Body of pancreas (tissue), 4 donors: ENCODE measurements around the gene OSBPL9.

Experiments
- CTCF ChIP-seq, 7 experiments: fragments of 450-650 bp in 4 of 7; fragments of 200-600 bp in 3 of 7; sonication (generic) in 3 of 7; IDR thresholded peaks; one replicate each; pipeline ENCODE4 v1.5.1; 2016 to 2019; ENCODE audit warnings: antibody characterized with exemption in 7 of 7
- POLR2A ChIP-seq, 3 donors: fragments of 450-650 bp; IDR thresholded peaks; one replicate each; pipeline ENCODE4 v1.6.1; 2016; ENCODE audit warnings: antibody characterized with exemption in 3 of 3, mild to moderate bottlenecking in 2 of 3

GRCh38 chr1:51581238-51581637 is 35.7 kb upstream of the OSBPL9 start:
- TF ChIP-seq CTCF (IDR thresholded peaks at IDR 0.05) (no peak), POLR2A (IDR thresholded peaks at IDR 0.05) (no peak)
